GM18507 (cell line): Measurements from ENCODE around the gene ANKMY1.

Source experiments
- DNase-seq: peaks from one replicate; pipeline ENCODE4 v3.0.0; 2011; ENCODE audit warnings: low read depth; ENCODE audit not compliant: insufficient read length; ENCODE audit errors: extremely low spot score
- FAIRE-seq: peaks from 2 replicates; lab custom pipeline; 2011; peaks lifted over from hg19 to GRCh38; lab: Jason Lieb, UNC

Gene ANKMY1

GRCh38 chr2:240467149-240467642 is 90.6 kb downstream of the ANKMY1 start:
- DNase-seq = no peak
- no peak for FAIRE-seq

DNA sequence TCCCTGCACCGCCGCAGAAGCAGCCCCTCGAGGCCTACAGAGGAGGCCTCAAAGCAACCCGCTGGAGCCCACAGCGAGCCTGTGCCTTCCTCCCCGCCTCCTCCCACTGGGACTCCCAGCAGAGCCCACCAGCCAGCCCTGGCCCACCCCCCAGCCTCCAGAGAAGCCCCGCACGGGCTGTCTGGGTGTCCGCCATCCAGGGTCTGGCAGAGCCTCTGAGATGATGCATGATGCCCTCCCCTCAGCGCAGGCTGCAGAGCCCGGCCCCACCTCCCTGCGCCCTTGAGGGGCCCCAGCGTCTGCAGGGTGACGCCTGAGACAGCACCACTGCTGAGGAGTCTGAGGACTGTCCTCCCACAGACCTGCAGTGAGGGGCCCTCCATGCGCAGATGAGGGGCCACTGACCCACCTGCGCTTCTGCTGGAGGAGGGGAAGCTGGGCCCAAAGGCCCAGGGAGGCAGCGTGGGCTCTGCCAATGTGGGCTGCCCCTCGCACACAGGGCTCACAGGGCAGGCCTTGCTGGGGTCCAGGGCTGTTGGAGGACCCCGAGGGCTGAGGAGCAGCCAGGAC is 91.1 kb downstream of the ANKMY1 start:
- DNase-seq (no peak), FAIRE-seq (no peak)

DNA sequence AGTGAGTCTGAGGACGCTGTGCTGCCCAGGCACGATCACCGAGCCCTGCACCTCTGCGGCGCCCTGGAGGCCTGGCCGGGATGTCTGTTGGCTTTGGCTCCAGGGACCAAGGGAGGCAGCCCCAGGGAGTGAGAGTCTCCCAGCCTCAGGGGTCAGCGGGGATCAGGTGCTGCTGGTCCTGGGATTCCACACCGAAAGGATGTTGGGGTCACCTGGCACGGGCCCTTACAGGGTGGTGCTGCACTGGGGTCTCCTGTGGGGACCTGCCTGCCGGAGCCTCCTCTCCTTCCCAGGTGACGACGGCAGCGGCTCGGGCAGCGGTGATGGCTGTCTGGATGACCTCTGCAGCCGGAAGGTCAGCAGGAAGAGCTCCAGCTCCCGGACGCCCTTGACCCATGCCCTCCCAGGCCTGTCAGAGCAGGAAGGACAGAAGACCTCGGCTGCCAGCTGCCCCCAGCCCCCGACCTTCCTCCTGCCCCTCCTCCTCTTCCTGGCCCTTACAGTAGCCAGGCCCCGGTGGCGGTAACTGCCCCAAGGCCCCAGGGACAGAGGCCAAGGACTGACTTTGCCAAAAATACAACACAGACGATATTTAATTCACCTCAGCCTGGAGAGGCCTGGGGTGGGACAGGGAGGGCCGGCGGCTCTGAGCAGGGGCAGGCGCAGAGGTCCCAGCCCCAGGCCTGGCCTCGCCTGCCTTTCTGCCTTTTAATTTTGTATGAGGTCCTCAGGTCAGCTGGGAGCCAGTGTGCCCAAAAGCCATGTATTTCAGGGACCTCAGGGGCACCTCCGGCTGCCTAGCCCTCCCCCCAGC is 91.8 kb downstream of the ANKMY1 start:
- no peak for DNase-seq
- no peak for FAIRE-seq

- no peak for FAIRE-seq
These were observed 92.5 kb downstream of the ANKMY1 start for GRCh38 chr2:240465268-240465764.

DNA sequence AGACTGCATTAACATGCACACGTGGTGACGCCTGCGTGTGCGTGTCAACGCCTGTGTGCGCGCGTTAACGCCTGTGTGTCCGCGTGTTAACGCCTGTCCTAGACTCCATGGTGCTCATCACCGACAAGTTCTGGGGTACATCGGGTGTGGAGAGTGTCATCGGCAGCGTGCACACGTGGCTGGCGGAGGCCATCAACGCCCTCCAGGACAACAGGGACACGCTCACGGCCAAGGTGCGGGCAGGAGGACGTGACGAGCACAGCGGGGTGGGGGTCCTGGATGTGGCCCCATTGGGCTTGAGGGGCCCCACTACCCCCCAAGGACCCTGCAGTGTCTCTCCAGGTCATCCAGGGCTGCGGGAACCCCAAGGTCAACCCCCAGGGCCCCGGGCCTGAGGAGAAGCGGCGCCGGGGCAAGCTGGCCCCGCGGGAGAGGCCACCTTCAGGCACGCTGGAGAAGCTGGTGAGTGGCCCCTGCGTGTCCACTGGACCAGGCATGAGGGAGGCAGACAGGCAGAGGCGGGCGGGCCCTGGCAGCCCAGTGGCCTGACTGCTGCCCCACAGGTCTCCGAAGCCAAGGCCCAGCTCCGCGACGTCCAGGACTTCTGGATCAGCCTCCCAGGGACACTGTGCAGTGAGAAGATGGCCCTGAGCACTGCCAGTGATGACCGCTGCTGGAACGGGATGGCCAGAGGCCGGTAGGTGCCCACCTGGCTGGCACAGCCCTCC is 93.1 kb downstream of the ANKMY1 start:
- DNase-seq (no peak), FAIRE-seq (no peak)

More at GRCh38 chr2:240465268-240465764, 92.5 kb downstream of the ANKMY1 start:
- no peak for DNase-seq

DNA sequence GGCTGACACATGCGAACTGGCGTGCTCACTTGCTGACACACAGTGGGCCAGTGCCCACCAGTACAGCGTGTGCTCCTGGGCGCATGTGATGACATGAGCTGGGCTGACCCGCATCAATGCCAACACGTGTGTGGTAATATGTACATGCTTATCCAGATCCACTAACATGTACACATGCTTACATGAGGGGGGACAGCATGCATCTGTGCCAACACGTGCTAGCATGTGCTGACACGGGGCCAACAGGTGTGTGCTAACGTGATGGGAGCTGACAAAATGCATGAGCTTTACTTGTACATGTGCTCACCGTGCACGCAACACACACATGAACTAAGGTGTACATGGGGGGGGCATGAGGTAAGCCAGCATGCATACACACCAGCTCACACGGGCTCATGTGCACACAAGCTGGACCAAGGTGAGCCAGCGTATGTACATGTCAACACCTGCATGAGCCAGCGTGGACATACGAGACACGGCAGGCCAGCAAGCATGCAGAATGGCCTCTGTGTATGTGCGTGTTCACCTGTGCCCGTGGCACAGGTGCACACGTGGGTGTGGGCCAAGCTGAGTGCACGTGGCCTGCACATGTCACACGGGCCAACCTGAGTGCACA is 93.8 kb downstream of the ANKMY1 start:
- no peak for DNase-seq
- no peak for FAIRE-seq

DNA sequence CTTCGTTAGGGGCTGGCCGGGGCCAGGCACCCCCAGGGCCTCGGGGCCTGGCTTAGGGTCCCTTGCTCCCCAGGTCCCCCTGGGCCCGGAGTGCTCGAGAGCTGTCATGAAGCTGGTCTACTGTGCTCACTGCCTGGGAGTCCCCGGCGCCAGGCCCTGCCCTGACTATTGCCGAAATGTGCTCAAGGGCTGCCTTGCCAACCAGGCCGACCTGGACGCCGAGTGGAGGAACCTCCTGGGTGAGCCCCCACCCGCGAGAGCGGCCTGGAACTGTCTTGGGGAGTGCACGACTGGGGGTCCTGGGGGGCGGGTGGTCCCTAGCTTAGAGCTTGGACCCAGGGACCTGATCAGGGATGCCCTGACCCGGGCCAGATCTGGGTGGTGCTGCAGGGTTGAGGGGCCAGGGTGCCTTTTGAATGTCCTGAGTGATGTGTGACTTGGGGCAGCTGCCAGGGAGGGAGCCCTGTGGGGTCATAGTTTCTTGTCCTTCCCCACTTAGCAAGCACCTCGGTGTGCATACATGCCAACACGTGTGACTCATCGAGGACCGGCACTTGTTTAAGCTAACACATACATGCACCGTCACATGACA is 94.4 kb downstream of the ANKMY1 start:
- DNase-seq (no peak), FAIRE-seq (no peak)

- no peak for DNase-seq
- FAIRE-seq = no peak
These were observed 95.0 kb downstream of the ANKMY1 start for GRCh38 chr2:240462707-240463273.

DNA sequence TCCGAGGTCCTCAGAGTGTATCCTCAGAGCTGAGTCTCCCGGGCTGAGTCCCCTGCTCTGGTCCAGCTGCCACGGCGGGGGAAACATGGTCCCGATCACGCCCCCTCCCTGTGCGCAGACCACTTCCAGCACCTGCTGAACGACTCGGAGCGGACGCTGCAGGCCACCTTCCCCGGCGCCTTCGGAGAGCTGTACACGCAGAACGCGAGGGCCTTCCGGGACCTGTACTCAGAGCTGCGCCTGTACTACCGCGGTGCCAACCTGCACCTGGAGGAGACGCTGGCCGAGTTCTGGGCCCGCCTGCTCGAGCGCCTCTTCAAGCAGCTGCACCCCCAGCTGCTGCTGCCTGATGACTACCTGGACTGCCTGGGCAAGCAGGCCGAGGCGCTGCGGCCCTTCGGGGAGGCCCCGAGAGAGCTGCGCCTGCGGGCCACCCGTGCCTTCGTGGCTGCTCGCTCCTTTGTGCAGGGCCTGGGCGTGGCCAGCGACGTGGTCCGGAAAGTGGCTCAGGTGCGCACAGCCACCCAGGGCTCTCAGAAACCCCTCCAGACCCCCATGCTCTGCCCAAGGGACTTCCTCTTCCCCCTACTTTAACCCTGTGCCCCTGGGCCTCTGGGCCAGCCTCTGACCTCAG is 95.6 kb downstream of the ANKMY1 start:
- no peak for DNase-seq
- FAIRE-seq = no peak

DNA sequence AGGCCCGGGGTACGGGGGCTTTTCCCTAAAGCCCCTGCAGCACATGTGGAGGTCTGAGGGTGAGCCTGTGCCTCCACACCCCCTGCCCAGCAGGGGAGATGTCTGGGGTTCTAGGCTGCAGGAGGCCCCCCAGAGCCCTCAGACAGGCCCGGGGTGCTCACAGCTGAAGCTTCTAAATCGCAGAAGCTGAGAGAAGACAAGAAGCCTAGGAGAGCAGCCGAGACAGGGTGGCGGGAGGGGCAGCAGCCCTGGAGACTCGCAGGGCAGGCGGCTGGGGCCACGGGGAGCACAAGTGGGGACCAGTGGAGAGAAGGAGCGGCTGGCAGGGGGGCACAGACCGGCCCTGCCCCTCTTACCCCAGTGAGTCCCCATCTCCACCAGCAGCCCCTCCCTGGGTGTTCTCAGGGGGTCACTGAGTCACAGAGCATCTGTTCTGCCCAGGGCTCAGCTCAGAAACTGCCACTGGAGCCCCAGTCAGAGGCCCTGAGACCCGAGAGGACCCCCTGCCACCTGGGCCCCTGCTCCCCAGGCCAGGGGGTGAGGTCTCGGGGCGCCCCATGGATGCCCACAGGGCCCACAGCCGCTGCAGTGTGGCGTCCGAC is 96.2 kb downstream of the ANKMY1 start:
- no peak for FAIRE-seq

DNA sequence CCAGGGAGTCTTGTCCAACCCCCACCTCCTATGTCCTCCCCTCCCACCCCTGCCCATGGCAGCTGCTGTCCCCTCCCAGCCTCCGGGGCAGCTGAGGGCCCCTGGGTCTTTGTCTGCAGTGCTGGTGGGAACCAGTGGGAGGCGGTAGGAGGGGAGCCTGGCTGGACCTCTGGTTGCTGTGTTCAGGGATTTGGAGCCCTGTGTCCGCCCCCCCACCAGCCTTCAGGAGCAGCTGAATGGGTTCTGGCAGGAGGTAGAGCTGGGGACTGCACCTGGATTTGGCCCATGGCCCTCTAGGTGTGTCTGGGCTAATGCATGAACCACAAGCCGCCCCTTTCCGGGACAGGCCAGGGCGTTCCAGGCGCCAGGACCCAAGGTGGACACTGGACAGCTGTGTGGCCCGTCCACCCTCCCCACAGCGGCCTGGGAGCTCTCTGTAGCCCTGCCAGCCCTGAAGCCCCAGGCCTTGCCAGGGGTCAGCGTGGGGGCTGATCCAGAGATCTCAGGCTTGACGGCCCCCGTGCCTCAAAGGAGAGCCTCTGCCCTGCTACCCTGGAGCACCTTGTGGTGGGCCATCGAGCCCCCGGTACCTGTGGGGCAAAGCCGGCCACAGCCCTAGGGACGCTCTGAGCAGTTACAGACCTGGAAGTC is 96.9 kb downstream of the ANKMY1 start:
- FAIRE-seq = no peak
- DNase-seq = no peak

More for the DNA sequence above, 96.2 kb downstream of the ANKMY1 start:
- DNase-seq = no peak

DNA sequence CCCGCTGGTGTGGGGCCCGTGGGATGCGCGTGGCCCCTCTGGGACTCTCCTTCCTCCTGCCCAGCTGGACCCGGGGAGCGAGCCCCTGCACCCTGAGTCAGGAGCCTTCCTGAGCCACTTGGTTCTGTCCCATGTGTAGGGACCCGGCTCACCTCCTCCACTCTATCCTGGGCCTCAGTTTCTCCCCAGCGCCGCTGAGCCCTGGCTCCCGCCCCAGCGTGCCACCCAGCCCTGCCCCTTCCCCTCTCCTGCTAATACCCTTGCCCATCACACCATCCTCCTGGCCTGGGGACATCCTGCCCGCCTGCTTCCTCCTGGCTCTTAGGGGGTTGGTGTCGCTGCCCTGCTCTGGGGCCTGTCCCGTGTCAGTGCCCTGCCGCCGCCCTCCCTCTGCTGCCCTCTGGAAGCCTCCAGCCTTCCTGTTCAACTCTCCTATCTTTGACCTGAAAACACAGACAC is 97.5 kb downstream of the ANKMY1 start:
- DNase-seq = no peak
- no peak for FAIRE-seq

DNA sequence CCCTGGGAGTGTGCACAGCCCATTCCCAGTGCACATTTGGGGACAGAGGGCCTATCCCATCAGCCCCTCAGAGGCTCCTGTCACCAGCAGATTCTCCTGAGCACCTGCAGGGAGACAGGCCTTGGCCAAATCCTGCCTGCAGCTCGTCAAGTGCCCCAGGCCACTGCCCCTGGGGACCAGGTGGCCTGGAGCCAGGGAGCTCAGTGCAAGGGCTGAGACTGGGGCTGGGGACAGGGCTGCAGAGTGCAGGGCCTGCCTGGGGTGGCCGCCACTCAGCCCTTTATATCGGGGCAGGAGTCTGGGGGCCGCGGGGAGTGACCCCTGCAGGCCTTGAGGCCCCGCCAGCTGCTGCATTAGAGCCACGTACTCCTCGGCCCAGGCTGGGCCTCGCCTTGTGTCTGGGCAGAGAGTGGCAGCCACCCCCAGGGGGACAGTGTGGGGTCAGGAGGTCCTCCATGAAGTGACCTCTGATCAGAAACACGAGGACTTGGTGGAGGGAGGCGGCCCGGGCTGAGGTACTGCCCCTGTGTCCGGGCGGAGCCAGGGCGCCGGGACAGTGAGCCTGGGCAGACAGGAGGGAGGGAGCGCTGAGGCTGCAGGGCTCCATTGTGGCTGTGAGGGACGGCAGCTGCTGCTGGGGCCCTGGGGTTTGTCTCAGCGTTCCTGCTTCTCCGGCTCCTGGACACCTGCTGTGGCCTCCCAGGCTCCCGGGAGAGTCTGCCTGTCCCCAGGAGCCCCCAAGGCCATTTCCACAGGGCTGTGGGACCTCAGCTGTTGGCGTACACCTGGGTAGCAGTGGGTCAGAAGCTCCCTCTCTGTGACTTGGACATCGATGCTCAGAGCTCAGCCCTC is 98.2 kb downstream of the ANKMY1 start:
- DNase-seq (no peak), FAIRE-seq (no peak)

DNA sequence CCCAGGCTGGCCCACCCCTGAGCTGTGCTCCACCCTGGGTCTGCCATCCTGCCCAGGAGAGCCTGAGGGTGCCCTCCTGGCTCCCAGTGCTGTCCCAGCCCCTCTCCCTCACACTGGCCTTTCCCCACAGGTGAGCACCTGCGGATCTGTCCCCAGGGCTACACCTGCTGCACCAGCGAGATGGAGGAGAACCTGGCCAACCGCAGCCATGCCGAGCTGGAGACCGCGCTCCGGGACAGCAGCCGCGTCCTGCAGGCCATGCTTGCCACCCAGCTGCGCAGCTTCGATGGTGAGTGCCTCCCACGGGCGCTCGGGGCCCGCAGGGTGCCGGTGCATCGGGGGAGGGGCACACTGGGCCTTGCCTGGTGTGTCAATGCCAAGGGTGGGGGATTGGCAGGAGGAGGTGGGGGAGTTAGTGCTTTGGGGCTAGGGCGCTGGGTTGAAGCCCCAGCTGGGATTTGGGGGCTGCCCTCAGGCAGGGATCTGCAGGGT is 98.8 kb downstream of the ANKMY1 start:
- no peak for DNase-seq
- no peak for FAIRE-seq

- no peak for FAIRE-seq
- DNase-seq = no peak
These were observed 99.5 kb downstream of the ANKMY1 start for GRCh38 chr2:240458044-240458899.
